GM12878 (cell line): ENCODE measurements around the gene TPBG. TPM values are rescaled to one million over a fixed set of nuclear protein-coding genes. Genes with fewer than 3 reads are reported as not detected.

Experiments
- CBX3 ChIP-seq: fragments of 200-600 bp; sonication (generic); IDR thresholded peaks from 2 replicates; pipeline ENCODE4 v1.6.1; 2016; ENCODE audit warnings: low read depth, borderline replicate concordance
- RUNX3 ChIP-seq: IDR thresholded peaks from 2 replicates; pipeline ENCODE4 v1.6.1; 2012; ENCODE audit warnings: low read length, inconsistent platforms
- polyA plus RNA-seq, 11 experiments: library from polyadenylated mRNA; depleted of rRNA in 4 of 11; unstranded in 6 of 11; stranded (reverse) in 5 of 11; fragments of >200 nt; fragmentation: Nextera tagmentation in 4 of 11; fragmentation: Illumina TruSeq in 1 of 11; extraction: Ambion mirVana in 4 of 11; extraction: Trizol in 1 of 11; gene quantifications; 1 replicate in 1 of 11; 2 replicates in 10 of 11; pipeline versions ENCODE4 v1.2.1 to v1.2.3, GENCODE V29; 2011 to 2016; ENCODE audit warnings: inconsistent platforms in 2 of 11, missing spikeins in 2 of 11, low read depth in 1 of 11
- total RNA-seq, 4 experiments: library from RNA; depleted of rRNA in 3 of 4; stranded (reverse); fragments of >200 nt in 3 of 4; fragmentation: Illumina TruSeq in 1 of 4; extraction: Trizol in 1 of 4; gene quantifications; 2 replicates each; pipeline versions ENCODE4 v1.2.1 to v1.2.3, GENCODE V29; 2013 to 2021
- TF ChIP-seq, protein P1 (sequence below): fragments of 450-650 bp; IDR thresholded peaks from 2 replicates; pipeline ENCODE4 v1.6.1; 2016; ENCODE audit warnings: mild to moderate bottlenecking
- TF ChIP-seq, protein P2 (sequence below): IDR thresholded peaks from 2 replicates; pipeline ENCODE4 v1.6.1; 2011; ENCODE audit warnings: low read depth, mild to moderate bottlenecking, low read length, moderate library complexity, borderline replicate concordance; ENCODE audit errors: extremely low read depth

Gene TPBG
- total and polyA plus RNA-seq, 10 of the 15 experiments (the other 5 are each of a cell fraction or from before 2014, with no cell fraction given) = 0.06 to 0.98 (median 0.66) TPM

DNA sequence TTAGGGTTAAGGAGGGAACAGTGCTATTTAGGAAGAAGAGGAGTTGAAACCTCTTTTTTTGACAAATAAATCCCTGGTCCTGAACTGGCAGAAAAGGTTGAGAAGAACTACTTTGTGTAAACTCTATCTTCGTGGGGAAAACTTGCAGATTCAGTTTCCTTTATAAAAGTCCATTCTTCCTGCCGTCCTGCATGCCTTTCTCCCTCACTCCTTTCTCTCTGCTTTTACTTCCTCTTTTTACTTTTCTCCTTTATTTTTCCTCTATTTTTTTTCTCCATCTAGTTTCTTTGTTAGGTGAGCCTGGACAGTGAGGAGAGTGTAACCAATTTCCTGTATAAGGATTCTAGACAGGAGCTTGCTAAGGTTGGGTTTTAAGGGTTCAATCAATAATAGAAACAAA, 52.7 kb downstream of the TPBG start (continued):
- TF ChIP-seq, protein P1, sequence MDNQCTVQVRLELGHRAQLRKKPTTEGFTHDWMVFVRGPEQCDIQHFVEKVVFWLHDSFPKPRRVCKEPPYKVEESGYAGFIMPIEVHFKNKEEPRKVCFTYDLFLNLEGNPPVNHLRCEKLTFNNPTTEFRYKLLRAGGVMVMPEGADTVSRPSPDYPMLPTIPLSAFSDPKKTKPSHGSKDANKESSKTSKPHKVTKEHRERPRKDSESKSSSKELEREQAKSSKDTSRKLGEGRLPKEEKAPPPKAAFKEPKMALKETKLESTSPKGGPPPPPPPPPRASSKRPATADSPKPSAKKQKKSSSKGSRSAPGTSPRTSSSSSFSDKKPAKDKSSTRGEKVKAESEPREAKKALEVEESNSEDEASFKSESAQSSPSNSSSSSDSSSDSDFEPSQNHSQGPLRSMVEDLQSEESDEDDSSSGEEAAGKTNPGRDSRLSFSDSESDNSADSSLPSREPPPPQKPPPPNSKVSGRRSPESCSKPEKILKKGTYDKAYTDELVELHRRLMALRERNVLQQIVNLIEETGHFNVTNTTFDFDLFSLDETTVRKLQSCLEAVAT = no peak
- TF ChIP-seq RUNX3 (no peak), CBX3 (no peak)
- TF ChIP-seq, protein P2, sequence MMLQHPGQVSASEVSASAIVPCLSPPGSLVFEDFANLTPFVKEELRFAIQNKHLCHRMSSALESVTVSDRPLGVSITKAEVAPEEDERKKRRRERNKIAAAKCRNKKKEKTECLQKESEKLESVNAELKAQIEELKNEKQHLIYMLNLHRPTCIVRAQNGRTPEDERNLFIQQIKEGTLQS = no peak

Other genes with a start within 250 kb of the TPBG start
- gene IBTK, start 116.1 kb upstream of the TPBG start, total RNA-seq (2014; rRNA removed) = 22.4 and 30.3 TPM in 2 replicates
- gene IBTK, start 116.1 kb upstream of the TPBG start, total RNA-seq (2014; rRNA removed; fragmentation: Illumina TruSeq; extraction: Trizol) = 32.1 and 35.3 TPM in 2 replicates
- 22.0 and 23.5 TPM in 2 replicates for gene IBTK, start 116.1 kb upstream of the TPBG start, total RNA-seq (2021)
- gene IBTK, start 116.1 kb upstream of the TPBG start, polyA plus RNA-seq (2011; rRNA removed) = 26.2 and 43.0 TPM in 2 replicates
- gene IBTK, start 116.1 kb upstream of the TPBG start, polyA plus RNA-seq (2014; fragmentation: Illumina TruSeq; extraction: Trizol) = 23.5 and 34.4 TPM in 2 replicates
- 10 to 100 TPM; 12.0 to 16.6 TPM for gene IBTK, start 116.1 kb upstream of the TPBG start, polyA plus RNA-seq (2014; fragmentation: Nextera tagmentation; extraction: Ambion mirVana)
- gene IBTK, start 116.1 kb upstream of the TPBG start, polyA plus RNA-seq (2014; rRNA removed) = 12.6 and 16.0 TPM in 2 replicates
- 10 to 100 TPM; 17.5 to 19.4 TPM for gene IBTK, start 116.1 kb upstream of the TPBG start, polyA plus RNA-seq (2016; fragmentation: Nextera tagmentation; extraction: Ambion mirVana)